ENCODE measurements around the gene LRIT3. TPM values are rescaled to one million over a fixed set of nuclear protein-coding genes. Genes with fewer than 3 reads are reported as not detected.

LRIT3 gene
- total and polyA plus RNA-seq, 2 donors: 0.09 to 0.59 TPM

DNA sequence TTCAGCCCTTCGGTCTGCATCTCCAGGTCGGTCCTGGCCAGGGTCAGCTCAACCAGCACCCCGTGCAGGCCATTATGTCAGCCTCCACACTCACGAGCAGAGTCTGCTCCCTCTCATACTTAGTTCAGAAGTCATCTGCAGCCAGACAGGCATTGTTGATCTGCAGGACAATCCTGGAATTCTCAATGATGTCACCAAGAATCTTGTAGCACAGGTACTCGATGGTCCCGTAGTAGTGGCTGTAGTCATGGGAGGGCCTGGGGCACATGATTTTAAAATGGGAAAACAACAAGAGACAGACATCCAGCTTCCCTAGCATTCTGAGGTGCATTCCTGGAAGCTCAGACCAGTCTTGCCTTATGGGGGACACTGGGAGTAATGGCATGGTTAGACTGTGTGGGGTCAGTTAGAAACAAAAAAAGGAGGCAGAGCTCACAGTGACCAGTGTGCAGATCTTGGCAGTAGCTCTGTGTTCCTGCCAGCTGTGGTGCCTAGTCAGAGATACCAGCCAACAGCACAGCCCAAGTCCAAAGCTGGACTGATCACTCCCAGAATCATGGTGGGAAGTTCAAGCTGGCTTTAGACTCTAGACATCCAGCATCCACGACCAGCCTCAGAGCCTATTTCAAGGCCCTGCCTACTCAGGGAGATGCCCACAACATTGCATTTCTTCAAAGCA, 31.9 kb downstream of the LRIT3 start:
- WGBS: 97% methylated on average over 7 of the region's 7 CpGs
- no peak overlapping the region for H3K27ac ChIP-seq (ENCODE audit: low read depth in 1 of 2, low read length in 1 of 2)
- H3K4me1 ChIP-seq (ENCODE audit: control insufficient read depth in 2 of 2, insufficient read depth in 2 of 2, low read length in 2 of 2): no peaks in the 10 kb centered on the region
- DNase-seq (ENCODE audit: low read depth in 6 of 9, low spot score in 9 of 9): no peak
- H3K9me3 ChIP-seq (ENCODE audit: control insufficient read depth in 2 of 2, insufficient read depth in 1 of 2, low read length in 1 of 2): no peaks in the 10 kb centered on the region
- no peak overlapping the region for H3K4me3 ChIP-seq (ENCODE audit: low read length in 2 of 2)
- no peaks in the 10 kb centered on the region for H3K36me3 ChIP-seq (ENCODE audit: control insufficient read depth in 2 of 2, insufficient read depth in 2 of 2, low read length in 1 of 2)
- no peaks in the 10 kb centered on the region for H3K27me3 ChIP-seq (ENCODE audit: control insufficient read depth in 2 of 2, insufficient read depth in 1 of 2, low read length in 1 of 2)

GRCh38 chr4:109886303-109886702, 38.4 kb downstream of the LRIT3 start:
- no peaks in the 10 kb centered on the region for H3K27me3 ChIP-seq (ENCODE audit: control insufficient read depth in 2 of 2, insufficient read depth in 1 of 2, low read length in 1 of 2)
- no peak for DNase-seq (ENCODE audit: low read depth in 6 of 9, low spot score in 9 of 9)
- no peaks in the 10 kb centered on the region for H3K9me3 ChIP-seq (ENCODE audit: control insufficient read depth in 2 of 2, insufficient read depth in 1 of 2, low read length in 1 of 2)
- H3K27ac ChIP-seq (ENCODE audit: low read depth in 1 of 2, low read length in 1 of 2): no peak overlapping the region
- no peak overlapping the region for H3K4me3 ChIP-seq (ENCODE audit: low read length in 2 of 2)
- H3K4me1 ChIP-seq (ENCODE audit: control insufficient read depth in 2 of 2, insufficient read depth in 2 of 2, low read length in 2 of 2): no peaks in the 10 kb centered on the region
- no peaks in the 10 kb centered on the region for H3K36me3 ChIP-seq (ENCODE audit: control insufficient read depth in 2 of 2, insufficient read depth in 2 of 2, low read length in 1 of 2)

DNA sequence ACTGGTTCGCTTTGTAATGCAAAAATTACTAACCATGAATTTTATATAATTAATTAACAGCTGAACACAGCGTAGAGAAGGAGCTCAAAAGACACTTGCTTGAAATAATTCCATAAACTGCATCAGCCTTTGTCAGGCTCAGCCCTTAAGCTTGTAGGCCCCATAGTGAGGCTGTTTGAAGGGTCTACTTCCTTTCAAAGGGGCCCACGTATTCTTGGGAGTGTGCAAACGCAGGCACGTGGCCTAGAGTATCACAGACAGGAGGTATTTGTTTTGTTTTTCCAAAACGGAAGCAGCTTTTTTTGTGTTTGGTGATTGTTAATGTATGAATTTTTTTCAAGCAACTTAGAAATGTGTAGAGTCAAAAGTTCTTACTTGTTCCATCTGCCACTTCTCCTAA, 39.2 kb downstream of the LRIT3 start:
- no peak for DNase-seq (ENCODE audit: low read depth in 6 of 9, low spot score in 9 of 9)
- Histone ChIP-seq H3K4me3 (ENCODE audit: low read length in 2 of 2) (no peak overlapping the region), H3K4me1 (ENCODE audit: control insufficient read depth in 2 of 2, insufficient read depth in 2 of 2, low read length in 2 of 2) (no peaks in the 10 kb centered on the region), H3K9me3 (ENCODE audit: control insufficient read depth in 2 of 2, insufficient read depth in 1 of 2, low read length in 1 of 2) (no peaks in the 10 kb centered on the region), H3K36me3 (ENCODE audit: control insufficient read depth in 2 of 2, insufficient read depth in 2 of 2, low read length in 1 of 2) (no peaks in the 10 kb centered on the region), H3K27ac (ENCODE audit: low read depth in 1 of 2, low read length in 1 of 2) (no peak overlapping the region), H3K27me3 (ENCODE audit: control insufficient read depth in 2 of 2, insufficient read depth in 1 of 2, low read length in 1 of 2) (no peaks in the 10 kb centered on the region)
- 71% methylated on average over 6 of the region's 6 CpGs for WGBS

DNA sequence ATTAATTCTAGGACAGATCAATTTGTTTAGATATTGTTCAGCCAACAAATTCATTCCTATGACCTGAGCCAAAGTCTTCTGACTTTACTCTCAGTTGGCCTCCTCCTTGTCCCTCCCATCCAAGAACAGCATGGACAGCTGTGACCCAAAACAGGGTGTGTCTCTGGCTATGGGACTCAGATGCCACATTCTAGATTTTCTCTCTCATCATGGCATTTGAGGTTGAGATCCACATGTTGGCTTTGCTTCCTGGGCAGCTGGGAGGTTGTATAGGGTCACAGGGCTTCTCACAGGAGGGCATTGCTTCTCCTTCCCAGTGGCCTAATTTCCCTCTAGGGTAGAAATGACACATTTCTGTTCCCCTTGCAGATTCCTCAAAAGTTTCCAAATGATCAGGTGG, 42.2 kb downstream of the LRIT3 start:
- Histone ChIP-seq H3K9me3 (ENCODE audit: control insufficient read depth in 2 of 2, insufficient read depth in 1 of 2, low read length in 1 of 2) (no peaks in the 10 kb centered on the region), H3K36me3 (ENCODE audit: control insufficient read depth in 2 of 2, insufficient read depth in 2 of 2, low read length in 1 of 2) (no peaks in the 10 kb centered on the region), H3K27me3 (ENCODE audit: control insufficient read depth in 2 of 2, insufficient read depth in 1 of 2, low read length in 1 of 2) (no peaks in the 10 kb centered on the region), H3K4me1 (ENCODE audit: control insufficient read depth in 2 of 2, insufficient read depth in 2 of 2, low read length in 2 of 2) (no peaks in the 10 kb centered on the region), H3K27ac (ENCODE audit: low read depth in 1 of 2, low read length in 1 of 2) (no peak overlapping the region), H3K4me3 (ENCODE audit: low read length in 2 of 2) (no peak overlapping the region)
- DNase-seq (ENCODE audit: low read depth in 6 of 9, low spot score in 9 of 9): no peak

GRCh38 chr4:109902559-109903251, 54.8 kb downstream of the LRIT3 start:
- Histone ChIP-seq H3K9me3 (ENCODE audit: control insufficient read depth in 2 of 2, insufficient read depth in 1 of 2, low read length in 1 of 2) (peaks cover 0 to 7% of the 10 kb centered on the region in 2 donors), H3K27me3 (ENCODE audit: control insufficient read depth in 2 of 2, insufficient read depth in 1 of 2, low read length in 1 of 2) (no peaks in the 10 kb centered on the region), H3K36me3 (ENCODE audit: control insufficient read depth in 2 of 2, insufficient read depth in 2 of 2, low read length in 1 of 2) (no peaks in the 10 kb centered on the region), H3K4me1 (ENCODE audit: control insufficient read depth in 2 of 2, insufficient read depth in 2 of 2, low read length in 2 of 2) (no peaks in the 10 kb centered on the region), H3K4me3 (ENCODE audit: low read length in 2 of 2) (no peak overlapping the region), H3K27ac (ENCODE audit: low read depth in 1 of 2, low read length in 1 of 2) (no peak overlapping the region)
- WGBS: 98% methylated on average over 8 of the region's 8 CpGs
- DNase-seq (ENCODE audit: low read depth in 6 of 9, low spot score in 9 of 9): no peak

GRCh38 chr4:109908731-109909130, 60.8 kb downstream of the LRIT3 start:
- Histone ChIP-seq H3K4me3 (ENCODE audit: low read length in 2 of 2) (no peak overlapping the region), H3K27ac (ENCODE audit: low read depth in 1 of 2, low read length in 1 of 2) (no peak overlapping the region), H3K9me3 (ENCODE audit: control insufficient read depth in 2 of 2, insufficient read depth in 1 of 2, low read length in 1 of 2) (no peaks in the 10 kb centered on the region), H3K27me3 (ENCODE audit: control insufficient read depth in 2 of 2, insufficient read depth in 1 of 2, low read length in 1 of 2) (no peaks in the 10 kb centered on the region), H3K36me3 (ENCODE audit: control insufficient read depth in 2 of 2, insufficient read depth in 2 of 2, low read length in 1 of 2) (no peaks in the 10 kb centered on the region), H3K4me1 (ENCODE audit: control insufficient read depth in 2 of 2, insufficient read depth in 2 of 2, low read length in 2 of 2) (no peaks in the 10 kb centered on the region)
- WGBS: 99% methylated on average over 1 of the region's 1 CpG
- DNase-seq (ENCODE audit: low read depth in 6 of 9, low spot score in 9 of 9): no peak

DNA sequence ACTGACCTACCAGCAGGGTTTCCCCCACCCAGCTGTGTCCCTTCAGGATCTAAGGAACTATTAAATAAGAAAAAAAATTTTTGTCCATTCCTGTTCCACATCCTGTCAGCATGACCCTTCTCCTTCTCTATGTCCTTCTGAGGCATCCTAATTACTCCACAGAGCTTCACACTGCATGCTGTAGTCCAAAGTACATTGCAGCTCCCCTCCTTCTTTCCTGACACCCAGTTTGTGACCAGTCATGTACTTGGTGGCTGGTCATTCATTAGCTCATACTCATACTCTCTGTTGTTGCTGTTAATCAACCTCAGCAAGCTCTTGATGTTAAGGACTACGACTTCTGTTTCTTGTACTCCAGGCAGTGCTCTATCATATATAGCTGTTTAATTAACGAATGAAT, 62.3 kb downstream of the LRIT3 start:
- no peaks in the 10 kb centered on the region for H3K4me1 ChIP-seq (ENCODE audit: control insufficient read depth in 2 of 2, insufficient read depth in 2 of 2, low read length in 2 of 2)
- H3K27me3 ChIP-seq (ENCODE audit: control insufficient read depth in 2 of 2, insufficient read depth in 1 of 2, low read length in 1 of 2): no peaks in the 10 kb centered on the region
- WGBS: 95% methylated on average over 2 of the region's 2 CpGs
- no peak for DNase-seq (ENCODE audit: low read depth in 6 of 9, low spot score in 9 of 9)
- no peaks in the 10 kb centered on the region for H3K36me3 ChIP-seq (ENCODE audit: control insufficient read depth in 2 of 2, insufficient read depth in 2 of 2, low read length in 1 of 2)
- H3K9me3 ChIP-seq (ENCODE audit: control insufficient read depth in 2 of 2, insufficient read depth in 1 of 2, low read length in 1 of 2): no peaks in the 10 kb centered on the region
- H3K4me3 ChIP-seq (ENCODE audit: low read length in 2 of 2): no peak overlapping the region
- no peak overlapping the region for H3K27ac ChIP-seq (ENCODE audit: low read depth in 1 of 2, low read length in 1 of 2)

DNA sequence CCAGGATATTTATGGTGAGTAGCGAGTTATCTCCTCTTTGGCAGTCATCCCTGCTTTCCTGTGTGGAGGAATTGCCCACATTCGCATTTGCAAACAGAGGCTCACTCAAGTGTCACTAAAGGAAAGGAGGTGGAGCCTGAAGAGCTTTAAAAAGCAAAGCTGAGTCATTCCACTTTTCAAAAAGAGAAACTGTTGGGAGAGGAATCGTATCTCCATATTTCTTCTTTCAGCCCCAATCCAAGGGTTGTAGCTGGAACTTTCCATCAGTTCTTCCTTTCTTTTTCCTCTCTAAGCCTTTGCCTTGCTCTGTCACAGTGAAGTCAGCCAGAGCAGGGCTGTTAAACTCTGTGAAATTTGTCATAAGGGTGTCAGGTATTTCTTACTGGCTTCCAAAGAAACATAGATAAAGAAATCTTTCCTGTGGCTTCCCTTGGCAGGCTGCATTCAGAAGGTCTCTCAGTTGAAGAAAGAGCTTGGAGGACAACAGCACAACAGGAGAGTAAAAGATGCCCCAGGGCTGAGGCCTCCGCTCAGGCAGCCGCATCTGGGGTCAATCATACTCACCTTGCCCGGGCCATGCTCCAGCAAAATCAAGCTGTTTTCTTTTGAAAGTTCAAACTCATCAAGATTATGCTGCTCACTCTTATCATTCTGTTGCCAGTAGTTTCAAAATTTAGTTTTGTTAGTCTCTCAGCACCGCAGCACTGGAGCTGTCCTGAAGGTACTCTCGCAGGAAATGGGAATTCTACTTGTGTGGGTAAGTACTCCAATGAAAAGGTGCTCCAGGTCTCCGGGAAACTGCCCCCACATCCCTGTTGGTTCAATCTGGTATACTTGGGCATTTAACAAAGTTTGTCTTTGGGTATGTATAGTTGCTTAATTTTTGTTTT, 65.0 kb downstream of the LRIT3 start, which contains the start of gene EGF:
Gene EGF (plus strand): TSS at position 178 of the 890 bp plus-strand sequence. CDS start 453 bp downstream, at position 631.
- no peak within 1 kb of the TSS for H3K4me3 ChIP-seq (ENCODE audit: low read length in 2 of 2)
- no peaks in the 10 kb centered on the region for H3K36me3 ChIP-seq (ENCODE audit: control insufficient read depth in 2 of 2, insufficient read depth in 2 of 2, low read length in 1 of 2)
- no peaks in the 10 kb centered on the region for H3K27me3 ChIP-seq (ENCODE audit: control insufficient read depth in 2 of 2, insufficient read depth in 1 of 2, low read length in 1 of 2)
- H3K27ac ChIP-seq (ENCODE audit: low read depth in 1 of 2, low read length in 1 of 2): no peak within 1 kb of the TSS
- 67% methylated on average over 9 of the region's 9 CpGs for WGBS
- H3K9me3 ChIP-seq (ENCODE audit: control insufficient read depth in 2 of 2, insufficient read depth in 1 of 2, low read length in 1 of 2): no peaks in the 10 kb centered on the region
- no peaks in the 10 kb centered on the region for H3K4me1 ChIP-seq (ENCODE audit: control insufficient read depth in 2 of 2, insufficient read depth in 2 of 2, low read length in 2 of 2)
- DNase-seq (ENCODE audit: low read depth in 6 of 9, low spot score in 9 of 9): no peak
